ENCODE results near the gene ARGLU1. TPM values are rescaled to one million over a fixed set of nuclear protein-coding genes. Genes with fewer than 3 reads are reported as not detected.

The ARGLU1 gene
- total and polyA plus RNA-seq, 9 of the 15 experiments (the other 6 are each of a cell fraction or from before 2014, with no cell fraction given) = 19.3 to 99.9 (median 49.3) TPM

- no peak for TF ChIP-seq COPS2 (conservative IDR thresholded peaks at IDR 0.05)
- TF ChIP-seq HNRNPLL (IDR thresholded peaks at IDR 0.05; ENCODE audit: low read depth, low read length, poor library complexity, severe bottlenecking) = no peak
Observed at GRCh38 chr13:106597186-106597585, 29.2 kb upstream of the ARGLU1 start (continued).

- BruUV-seq (replicated peaks) = no TSS peak
- no peaks in the 10 kb centered on the region; a peak in 1 of 5 replicates for H3K27me3 ChIP-seq (ENCODE audit: control insufficient read depth in 2 of 2, insufficient read depth in 2 of 2, low read length in 2 of 2)
- ChIA-PET POLR2A (interaction anchor here (0.8 kb wide), 1 partner anchor 46 kb away, joined by 3 read pairs; no protein-coding TSS in a partner anchor), CTCF (ENCODE audit: low intra/inter-chr PET ratio) (no interaction called here)
- WGBS (ENCODE audit: insufficient coverage, low coverage, missing lambda C conversion rate) = 2% methylated on average over 7 of the region's 10 CpGs
- FAIRE-seq (no peak), ATAC-seq (no peak), DNase-seq (ENCODE audit: extremely low read depth in 1 of 4, low spot score in 3 of 4) (no peak)
- H3K9ac ChIP-seq (ENCODE audit: insufficient read depth in 1 of 2, low read depth in 2 of 2, low read length in 2 of 2) = no peak overlapping the region
- H4K20me1 ChIP-seq (replicated peaks; ENCODE audit: control insufficient read depth, insufficient read depth, low read length) = no peaks in the 10 kb centered on the region
- no peak overlapping the region for H3K4me2 ChIP-seq (ENCODE audit: insufficient read depth, low read length)
- H3K4me1 ChIP-seq (replicated peaks in 1 of 2; ENCODE audit: control insufficient read depth in 2 of 2, insufficient read depth in 2 of 2, low read length in 2 of 2) = no peaks in the 10 kb centered on the region
- H3K27ac ChIP-seq (ENCODE audit: extremely low read depth, low read depth, low read length) = no peak overlapping the region
- H3K79me2 ChIP-seq (ENCODE audit: control insufficient read depth, insufficient read depth, low read length) = no peaks in the 10 kb centered on the region
- H3K9me3 ChIP-seq (replicated peaks; ENCODE audit: control insufficient read depth, insufficient read depth, low read depth, low read length) = no peaks in the 10 kb centered on the region
- intact Hi-C loops (cut with micrococcal nuclease) = no loop called here
- no peak overlapping the region for H3K4me3 ChIP-seq
- H3K36me3 ChIP-seq (ENCODE audit: control insufficient read depth, insufficient read depth, low read length) = no peaks in the 10 kb centered on the region
- H2AFZ ChIP-seq (ENCODE audit: low read depth, low read length) = no peak overlapping the region
- in situ Hi-C loops (cut with MboI) = no loop called here
- no peaks in the 10 kb centered on the region for H3K9me1 ChIP-seq (ENCODE audit: control insufficient read depth, insufficient read depth, low read length)
- no peak for TF ChIP-seq ZNF184 (CRISPR knock-in tag; IDR thresholded peaks at IDR 0.05)
- no peak for TF ChIP-seq ZNF717 (CRISPR knock-in tag; IDR thresholded peaks at IDR 0.05)
Observed at GRCh38 chr13:106596275-106596937, 28.5 kb upstream of the ARGLU1 start.
